ENCODE results near the gene UNK. TPM values are rescaled to one million over a fixed set of nuclear protein-coding genes. Genes with fewer than 3 reads are reported as not detected.
A peak's percentile ranks its signal among the peaks of the same experiment; 100 is the strongest.

UNK gene
- total and polyA plus RNA-seq, 9 of the 15 experiments (the other 6 are each of a cell fraction or from before 2014, with no cell fraction given) = 12.8 to 38.6 (median 24.8) TPM

DNA sequence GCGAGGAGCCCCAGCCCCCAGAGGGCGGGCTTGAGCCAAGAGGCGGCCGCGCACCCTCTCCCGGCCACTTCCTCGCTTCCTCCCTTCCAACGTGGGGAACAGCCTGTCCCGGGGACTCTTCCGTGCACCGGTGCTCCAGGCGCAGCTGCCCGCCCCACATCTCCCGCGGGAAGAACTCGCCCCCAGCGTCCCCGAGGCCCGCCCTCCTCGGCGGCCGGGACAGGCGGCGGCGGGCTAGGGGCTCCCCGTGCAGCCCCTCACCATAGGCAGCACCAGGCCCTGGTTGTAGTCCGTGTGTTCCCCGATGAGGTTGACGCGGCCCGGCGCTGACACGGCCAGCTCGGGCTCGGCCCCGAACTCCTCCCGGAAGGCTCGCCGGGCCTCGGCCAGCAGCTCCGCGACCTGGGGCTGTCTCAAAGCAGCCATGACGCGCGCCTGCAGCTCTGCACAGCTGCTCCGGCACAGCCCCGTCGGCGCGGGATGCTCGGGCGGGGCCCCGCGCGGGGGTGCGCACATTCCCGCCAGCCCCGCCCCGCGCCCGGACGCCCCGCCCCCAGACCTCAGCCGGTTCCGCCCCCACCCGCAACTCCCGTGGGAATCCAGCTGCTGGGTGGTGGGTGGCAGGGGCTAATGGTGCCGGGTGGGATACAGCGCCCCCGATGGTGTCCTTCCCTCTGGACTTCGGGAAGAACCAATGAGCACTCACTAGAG lies 19.7 kb upstream of the UNK start, which contains the start of gene GALK1 (continued):
- TF ChIP-seq ZNF407 (IDR thresholded peaks at IDR 0.05; ENCODE audit: low read depth) (no peak), HDAC8 (tag; IDR thresholded peaks at IDR 0.05) (0 out of 2 replicates have a peak, but pooled peaks have one; percentile 39), NR4A1 (CRISPR knock-in tag; IDR thresholded peaks at IDR 0.05) (no peak), NR4A1 (tag; IDR thresholded peaks at IDR 0.05) (no peak), SRSF9 (IDR thresholded peaks at IDR 0.05; ENCODE audit: borderline replicate concordance, low read depth, low read length) (no peak), MCM2 (IDR thresholded peaks at IDR 0.05; ENCODE audit: low read depth) (no peak), SREBF1 (IDR thresholded peaks at IDR 0.05; ENCODE audit: borderline replicate concordance, low read depth, low read length) (no peak), TFE3 (CRISPR knock-in tag; IDR thresholded peaks at IDR 0.05) (no peak), MAFF (IDR thresholded peaks at IDR 0.05; ENCODE audit: low read length) (no peak), MEF2D (tag; conservative IDR thresholded peaks at IDR 0.05; ENCODE audit: low read depth) (no peak), HMG20B (CRISPR knock-in tag; IDR thresholded peaks at IDR 0.05) (no peak), ZNF444 (CRISPR knock-in tag; IDR thresholded peaks at IDR 0.05) (no peak), NKRF (IDR thresholded peaks at IDR 0.05; ENCODE audit: borderline replicate concordance) (peak; percentile 82; the same call in 1 of the 2 replicates)
- TF ChIP-seq, protein P1, sequence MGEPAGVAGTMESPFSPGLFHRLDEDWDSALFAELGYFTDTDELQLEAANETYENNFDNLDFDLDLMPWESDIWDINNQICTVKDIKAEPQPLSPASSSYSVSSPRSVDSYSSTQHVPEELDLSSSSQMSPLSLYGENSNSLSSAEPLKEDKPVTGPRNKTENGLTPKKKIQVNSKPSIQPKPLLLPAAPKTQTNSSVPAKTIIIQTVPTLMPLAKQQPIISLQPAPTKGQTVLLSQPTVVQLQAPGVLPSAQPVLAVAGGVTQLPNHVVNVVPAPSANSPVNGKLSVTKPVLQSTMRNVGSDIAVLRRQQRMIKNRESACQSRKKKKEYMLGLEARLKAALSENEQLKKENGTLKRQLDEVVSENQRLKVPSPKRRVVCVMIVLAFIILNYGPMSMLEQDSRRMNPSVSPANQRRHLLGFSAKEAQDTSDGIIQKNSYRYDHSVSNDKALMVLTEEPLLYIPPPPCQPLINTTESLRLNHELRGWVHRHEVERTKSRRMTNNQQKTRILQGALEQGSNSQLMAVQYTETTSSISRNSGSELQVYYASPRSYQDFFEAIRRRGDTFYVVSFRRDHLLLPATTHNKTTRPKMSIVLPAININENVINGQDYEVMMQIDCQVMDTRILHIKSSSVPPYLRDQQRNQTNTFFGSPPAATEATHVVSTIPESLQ (CRISPR knock-in tag; IDR thresholded peaks at IDR 0.05) = no peak
